ENCODE data around the gene DST.

The DST gene

DNA sequence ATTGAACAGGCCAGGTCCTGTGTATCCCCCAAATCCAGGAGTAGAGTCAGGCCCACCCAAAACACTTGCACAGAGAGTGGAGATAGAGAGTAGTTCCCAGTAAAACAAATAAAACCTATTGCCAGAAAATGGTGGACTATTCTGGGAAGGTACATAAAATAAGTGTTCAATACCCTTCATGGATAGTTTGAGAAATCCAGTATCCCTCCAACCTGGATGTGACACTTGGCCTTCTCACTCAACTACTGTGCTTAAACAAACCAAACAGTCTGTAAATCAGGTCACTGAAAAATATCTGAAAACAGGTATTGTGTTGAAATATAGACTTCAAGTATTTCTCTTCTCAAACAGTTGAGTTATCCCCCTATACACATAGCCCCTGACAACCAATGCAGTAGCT, 233.7 kb downstream of the DST start:
- no peak for DNase-seq (ENCODE audit: insufficient read length, low spot score)
- FAIRE-seq: no peak
- TF ChIP-seq, protein P1, sequence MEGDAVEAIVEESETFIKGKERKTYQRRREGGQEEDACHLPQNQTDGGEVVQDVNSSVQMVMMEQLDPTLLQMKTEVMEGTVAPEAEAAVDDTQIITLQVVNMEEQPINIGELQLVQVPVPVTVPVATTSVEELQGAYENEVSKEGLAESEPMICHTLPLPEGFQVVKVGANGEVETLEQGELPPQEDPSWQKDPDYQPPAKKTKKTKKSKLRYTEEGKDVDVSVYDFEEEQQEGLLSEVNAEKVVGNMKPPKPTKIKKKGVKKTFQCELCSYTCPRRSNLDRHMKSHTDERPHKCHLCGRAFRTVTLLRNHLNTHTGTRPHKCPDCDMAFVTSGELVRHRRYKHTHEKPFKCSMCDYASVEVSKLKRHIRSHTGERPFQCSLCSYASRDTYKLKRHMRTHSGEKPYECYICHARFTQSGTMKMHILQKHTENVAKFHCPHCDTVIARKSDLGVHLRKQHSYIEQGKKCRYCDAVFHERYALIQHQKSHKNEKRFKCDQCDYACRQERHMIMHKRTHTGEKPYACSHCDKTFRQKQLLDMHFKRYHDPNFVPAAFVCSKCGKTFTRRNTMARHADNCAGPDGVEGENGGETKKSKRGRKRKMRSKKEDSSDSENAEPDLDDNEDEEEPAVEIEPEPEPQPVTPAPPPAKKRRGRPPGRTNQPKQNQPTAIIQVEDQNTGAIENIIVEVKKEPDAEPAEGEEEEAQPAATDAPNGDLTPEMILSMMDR (IDR thresholded peaks at IDR 0.05; ENCODE audit: insufficient read depth, missing control alignments): no peak

Measured in D721Med (cell line).